HG03108 (cell line): Measurements from ENCODE around the gene CIC.

Source experiments
- ATAC-seq: cut with Tn5 transposase; IDR thresholded peaks from one replicate; pipeline ENCODE4 v1.9.1; 2021; ENCODE audit warnings: moderate library complexity; ENCODE audit not compliant: unreplicated experiment

CIC gene

GRCh38 chr19:42275103-42275502 lies 6.1 kb downstream of the CIC start:
- no peak for ATAC-seq

- ATAC-seq = no peak
Measured at GRCh38 chr19:42275517-42275916, 6.5 kb downstream of the CIC start.

GRCh38 chr19:42276284-42276683 lies 7.2 kb downstream of the CIC start:
- ATAC-seq = no peak

GRCh38 chr19:42276821-42277220 lies 7.8 kb downstream of the CIC start:
- ATAC-seq = no peak

GRCh38 chr19:42277821-42278451 lies 8.9 kb downstream of the CIC start:
- no peak for ATAC-seq

- ATAC-seq = no peak
Measured at GRCh38 chr19:42278452-42279154, 9.6 kb downstream of the CIC start.

GRCh38 chr19:42279155-42279901 lies 10.3 kb downstream of the CIC start:
- ATAC-seq = no peak

- ATAC-seq = peak; percentile 28
Measured at GRCh38 chr19:42279902-42280814, 11.1 kb downstream of the CIC start.

- ATAC-seq = no peak
Measured at GRCh38 chr19:42280815-42281145, 11.7 kb downstream of the CIC start.

- no peak for ATAC-seq
Measured at GRCh38 chr19:42281146-42281826, 12.2 kb downstream of the CIC start.

- no peak for ATAC-seq
Measured at GRCh38 chr19:42281827-42282762, 13.0 kb downstream of the CIC start.

- no peak for ATAC-seq
Measured at GRCh38 chr19:42282819-42283187, 13.8 kb downstream of the CIC start.

GRCh38 chr19:42283188-42284065 lies 14.4 kb downstream of the CIC start:
- peak; percentile 36 for ATAC-seq

GRCh38 chr19:42284066-42284501 lies 15.0 kb downstream of the CIC start:
- ATAC-seq = peak; percentile 20

- no peak for ATAC-seq
Measured at GRCh38 chr19:42284591-42285341, 15.7 kb downstream of the CIC start.

GRCh38 chr19:42285541-42285941 lies 16.5 kb downstream of the CIC start:
- ATAC-seq = no peak

GRCh38 chr19:42285988-42286348 lies 16.9 kb downstream of the CIC start:
- ATAC-seq = no peak
